ENCODE results near the gene FAM181A. TPM values are rescaled to one million over a fixed set of nuclear protein-coding genes. Genes with fewer than 3 reads are reported as not detected.

FAM181A gene
- total RNA-seq, 1 donor from 2014 or later = not detected

DNA sequence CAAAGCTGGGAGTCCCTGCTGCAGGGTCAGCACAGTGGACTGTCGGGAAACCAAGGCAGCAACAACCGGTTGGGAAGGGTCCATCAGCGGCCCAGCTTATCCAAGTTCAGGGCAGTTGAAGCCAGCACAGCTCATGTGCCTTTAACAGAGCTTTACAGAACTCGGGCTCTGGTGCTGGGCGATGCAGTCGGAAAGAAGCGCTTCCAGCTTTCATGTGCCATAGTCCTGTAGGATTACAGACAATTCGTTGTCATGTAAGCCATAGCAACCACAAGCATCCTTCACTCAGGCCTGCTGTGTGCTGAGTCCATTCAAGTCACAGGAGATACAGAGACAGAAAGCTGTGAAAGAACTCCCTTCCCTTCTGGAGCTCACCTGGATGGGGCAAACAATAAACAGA lies 3.5 kb upstream of the FAM181A start:
- TF ChIP-seq, protein P1, sequence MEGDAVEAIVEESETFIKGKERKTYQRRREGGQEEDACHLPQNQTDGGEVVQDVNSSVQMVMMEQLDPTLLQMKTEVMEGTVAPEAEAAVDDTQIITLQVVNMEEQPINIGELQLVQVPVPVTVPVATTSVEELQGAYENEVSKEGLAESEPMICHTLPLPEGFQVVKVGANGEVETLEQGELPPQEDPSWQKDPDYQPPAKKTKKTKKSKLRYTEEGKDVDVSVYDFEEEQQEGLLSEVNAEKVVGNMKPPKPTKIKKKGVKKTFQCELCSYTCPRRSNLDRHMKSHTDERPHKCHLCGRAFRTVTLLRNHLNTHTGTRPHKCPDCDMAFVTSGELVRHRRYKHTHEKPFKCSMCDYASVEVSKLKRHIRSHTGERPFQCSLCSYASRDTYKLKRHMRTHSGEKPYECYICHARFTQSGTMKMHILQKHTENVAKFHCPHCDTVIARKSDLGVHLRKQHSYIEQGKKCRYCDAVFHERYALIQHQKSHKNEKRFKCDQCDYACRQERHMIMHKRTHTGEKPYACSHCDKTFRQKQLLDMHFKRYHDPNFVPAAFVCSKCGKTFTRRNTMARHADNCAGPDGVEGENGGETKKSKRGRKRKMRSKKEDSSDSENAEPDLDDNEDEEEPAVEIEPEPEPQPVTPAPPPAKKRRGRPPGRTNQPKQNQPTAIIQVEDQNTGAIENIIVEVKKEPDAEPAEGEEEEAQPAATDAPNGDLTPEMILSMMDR (IDR thresholded peaks at IDR 0.05; ENCODE audit: insufficient read depth, low read depth, low read length) = no peak
- no peak for TF ChIP-seq EZH2 (IDR thresholded peaks at IDR 0.05; ENCODE audit: insufficient read depth, low read length)
- no peak overlapping the region for H3K4me3 Mint-ChIP-seq (ENCODE audit: unreplicated experiment)
- Histone ChIP-seq H3K9ac (ENCODE audit: low read length) (no peak overlapping the region), H2AFZ (ENCODE audit: low read depth, low read length) (no peak overlapping the region), H4K20me1 (ENCODE audit: insufficient read depth, low read length) (no peaks in the 10 kb centered on the region), H3K27me3 (ENCODE audit: insufficient read depth, low read length) (peaks cover 18% of the 10 kb centered on the region), H3K9me3 (ENCODE audit: insufficient read depth, low read depth, low read length) (no peaks in the 10 kb centered on the region), H3K4me1 (ENCODE audit: insufficient read depth, low read length) (no peaks in the 10 kb centered on the region), H3K36me3 (ENCODE audit: insufficient read depth, low read length) (no peaks in the 10 kb centered on the region), H3K4me3 (ENCODE audit: insufficient read depth, low read depth, low read length) (no peak overlapping the region), H3K4me2 (ENCODE audit: low read length) (no peak overlapping the region), H3K79me2 (ENCODE audit: insufficient read depth, low read length) (no peaks in the 10 kb centered on the region), H3K27ac (ENCODE audit: low read depth, low read length) (no peak overlapping the region)
- no peak for DNase-seq (ENCODE audit: low read depth)
- H3K36me3 Mint-ChIP-seq (ENCODE audit: low read depth, unreplicated experiment) = no peaks in the 10 kb centered on the region
- H3K27ac Mint-ChIP-seq (ENCODE audit: unreplicated experiment) = no peak overlapping the region
- peaks cover 24% of the 10 kb centered on the region for H3K27me3 Mint-ChIP-seq (ENCODE audit: low read depth, unreplicated experiment)
- H3K9me3 Mint-ChIP-seq (ENCODE audit: unreplicated experiment) = peaks cover 7% of the 10 kb centered on the region
- FAIRE-seq = no peak
- no peaks in the 10 kb centered on the region for H3K4me1 Mint-ChIP-seq (ENCODE audit: low read depth, unreplicated experiment)

DNA sequence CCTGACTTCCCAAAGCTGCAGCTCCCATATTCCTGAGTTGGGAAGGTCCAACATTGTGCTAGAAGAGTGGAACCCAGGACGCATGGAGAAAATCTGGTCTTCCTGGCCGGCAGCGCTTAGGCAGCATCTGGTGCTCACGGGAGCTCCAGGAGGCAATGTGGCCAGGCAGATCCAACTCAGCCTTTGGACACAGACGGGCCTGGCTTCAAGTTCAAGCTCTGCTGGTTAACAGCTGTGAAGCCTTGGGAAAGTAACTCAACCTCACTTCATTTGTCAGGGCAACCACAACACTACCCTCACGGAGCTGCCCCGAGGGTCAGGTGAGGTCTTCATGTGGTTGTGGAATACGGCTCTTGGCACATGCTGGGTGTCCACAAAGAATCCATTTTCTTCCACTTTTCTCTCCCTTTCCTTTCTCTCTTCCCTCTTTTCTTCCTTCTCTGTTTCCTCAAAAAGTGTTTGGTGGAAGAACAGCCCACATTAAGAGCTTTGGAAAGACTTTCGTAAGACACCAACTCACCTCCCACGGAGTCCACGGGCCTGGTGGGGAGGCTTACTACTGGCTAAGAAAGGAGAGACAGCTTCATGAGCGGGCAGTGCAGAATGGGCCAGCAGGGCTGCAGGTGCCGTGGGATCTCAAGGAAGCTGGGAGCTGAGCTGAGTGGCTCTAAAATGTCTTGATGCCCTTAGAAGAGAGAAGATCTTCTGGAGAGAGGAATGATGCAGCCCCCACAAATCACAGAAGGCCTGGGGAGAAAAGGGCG lies 2.4 kb upstream of the FAM181A start:
- Histone ChIP-seq H4K20me1 (ENCODE audit: insufficient read depth, low read length) (no peaks in the 10 kb centered on the region), H2AFZ (ENCODE audit: low read depth, low read length) (no peak overlapping the region), H3K27me3 (ENCODE audit: insufficient read depth, low read length) (peaks cover 18% of the 10 kb centered on the region), H3K9me3 (ENCODE audit: insufficient read depth, low read depth, low read length) (no peaks in the 10 kb centered on the region), H3K36me3 (ENCODE audit: insufficient read depth, low read length) (no peaks in the 10 kb centered on the region), H3K4me2 (ENCODE audit: low read length) (no peak overlapping the region), H3K4me1 (ENCODE audit: insufficient read depth, low read length) (no peaks in the 10 kb centered on the region), H3K27ac (ENCODE audit: low read depth, low read length) (no peak overlapping the region), H3K79me2 (ENCODE audit: insufficient read depth, low read length) (no peaks in the 10 kb centered on the region), H3K4me3 (ENCODE audit: insufficient read depth, low read depth, low read length) (no peak overlapping the region), H3K9ac (ENCODE audit: low read length) (no peak overlapping the region)
- no peak overlapping the region for H3K4me3 Mint-ChIP-seq (ENCODE audit: unreplicated experiment)
- H3K27me3 Mint-ChIP-seq (ENCODE audit: low read depth, unreplicated experiment) = peaks cover 29% of the 10 kb centered on the region
- TF ChIP-seq, protein P1 (IDR thresholded peaks at IDR 0.05; ENCODE audit: insufficient read depth, low read depth, low read length) = no peak
- no peak for TF ChIP-seq EZH2 (IDR thresholded peaks at IDR 0.05; ENCODE audit: insufficient read depth, low read length)
- FAIRE-seq = no peak
- no peak for DNase-seq (ENCODE audit: low read depth)
- peaks cover 3% of the 10 kb centered on the region for H3K9me3 Mint-ChIP-seq (ENCODE audit: unreplicated experiment)
- H3K36me3 Mint-ChIP-seq (ENCODE audit: low read depth, unreplicated experiment) = no peaks in the 10 kb centered on the region
- no peak overlapping the region for H3K27ac Mint-ChIP-seq (ENCODE audit: unreplicated experiment)
- H3K4me1 Mint-ChIP-seq (ENCODE audit: low read depth, unreplicated experiment) = no peaks in the 10 kb centered on the region

DNA sequence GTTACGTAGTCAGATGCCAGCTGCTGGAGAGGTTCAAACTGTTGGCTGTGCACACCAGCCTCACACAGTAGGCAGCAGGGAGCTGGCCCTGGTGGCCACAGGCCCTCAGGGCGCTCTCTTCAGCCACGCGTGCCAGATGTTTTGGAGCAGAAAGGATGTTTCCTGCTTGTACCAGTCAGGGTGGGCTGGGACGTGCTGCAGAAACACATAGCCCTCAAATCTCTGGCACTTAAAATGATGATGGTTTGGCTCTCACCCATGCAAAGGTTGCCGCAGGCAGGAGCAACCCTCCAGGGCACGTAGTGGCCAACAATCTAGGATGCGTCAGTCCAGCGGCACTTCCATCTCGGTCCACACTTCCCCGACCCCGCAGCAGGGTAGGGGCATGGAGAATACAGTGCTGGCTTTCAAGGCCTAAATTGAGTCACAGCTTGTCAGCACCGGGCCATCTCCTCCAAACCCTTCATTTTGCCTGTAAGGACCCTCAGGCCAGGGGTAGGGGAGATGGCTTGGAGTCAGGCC lies 1.7 kb upstream of the FAM181A start:
- no peak overlapping the region for H2AFZ ChIP-seq (ENCODE audit: low read depth, low read length)
- Mint-ChIP-seq H3K4me3 (ENCODE audit: unreplicated experiment) (no peak overlapping the region), H3K27ac (ENCODE audit: unreplicated experiment) (no peak overlapping the region), H3K27me3 (ENCODE audit: low read depth, unreplicated experiment) (peaks cover 30% of the 10 kb centered on the region), H3K4me1 (ENCODE audit: low read depth, unreplicated experiment) (no peaks in the 10 kb centered on the region), H3K36me3 (ENCODE audit: low read depth, unreplicated experiment) (no peaks in the 10 kb centered on the region), H3K9me3 (ENCODE audit: unreplicated experiment) (peaks cover 3% of the 10 kb centered on the region)
- TF ChIP-seq EZH2 (IDR thresholded peaks at IDR 0.05; ENCODE audit: insufficient read depth, low read length) = no peak
- TF ChIP-seq, protein P1 (IDR thresholded peaks at IDR 0.05; ENCODE audit: insufficient read depth, low read depth, low read length) = no peak
- H4K20me1 ChIP-seq (ENCODE audit: insufficient read depth, low read length) = no peaks in the 10 kb centered on the region
- FAIRE-seq = no peak
- H3K9me3 ChIP-seq (ENCODE audit: insufficient read depth, low read depth, low read length) = no peaks in the 10 kb centered on the region
- no peaks in the 10 kb centered on the region for H3K4me1 ChIP-seq (ENCODE audit: insufficient read depth, low read length)
- no peaks in the 10 kb centered on the region for H3K36me3 ChIP-seq (ENCODE audit: insufficient read depth, low read length)
- H3K4me2 ChIP-seq (ENCODE audit: low read length) = no peak overlapping the region
- DNase-seq (ENCODE audit: low read depth) = no peak
- H3K9ac ChIP-seq (ENCODE audit: low read length) = no peak overlapping the region
- no peaks in the 10 kb centered on the region for H3K79me2 ChIP-seq (ENCODE audit: insufficient read depth, low read length)
- no peak overlapping the region for H3K27ac ChIP-seq (ENCODE audit: low read depth, low read length)
- H3K27me3 ChIP-seq (ENCODE audit: insufficient read depth, low read length) = peaks cover 18% of the 10 kb centered on the region
- H3K4me3 ChIP-seq (ENCODE audit: insufficient read depth, low read depth, low read length) = no peak overlapping the region

Data from astrocyte (in vitro differentiated cells and primary cell).